Measurements from ENCODE around the gene KRT40.

Gene KRT40

DNA sequence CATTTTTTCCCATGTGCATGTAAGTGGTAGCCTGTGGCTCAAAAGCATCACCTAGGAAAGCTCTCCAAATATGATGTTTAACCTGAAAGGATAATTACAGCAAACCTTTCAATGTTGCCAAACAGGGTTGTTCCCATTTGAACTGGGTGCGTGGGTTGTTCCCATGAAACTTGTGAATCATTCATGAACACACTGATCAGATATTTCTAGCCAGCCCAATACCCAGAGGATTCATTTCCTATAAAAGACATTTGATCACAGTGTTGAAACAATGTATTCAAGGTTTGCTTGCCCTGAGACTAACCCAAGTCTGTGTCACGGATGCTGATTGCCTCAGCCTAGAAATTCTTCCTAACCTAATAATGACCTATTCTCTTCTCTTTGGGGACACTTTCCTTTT lies 30.2 kb downstream of the KRT40 start:
- no peak for DNase-seq (ENCODE audit: low read depth in 3 of 3, low spot score in 1 of 3)

DNA sequence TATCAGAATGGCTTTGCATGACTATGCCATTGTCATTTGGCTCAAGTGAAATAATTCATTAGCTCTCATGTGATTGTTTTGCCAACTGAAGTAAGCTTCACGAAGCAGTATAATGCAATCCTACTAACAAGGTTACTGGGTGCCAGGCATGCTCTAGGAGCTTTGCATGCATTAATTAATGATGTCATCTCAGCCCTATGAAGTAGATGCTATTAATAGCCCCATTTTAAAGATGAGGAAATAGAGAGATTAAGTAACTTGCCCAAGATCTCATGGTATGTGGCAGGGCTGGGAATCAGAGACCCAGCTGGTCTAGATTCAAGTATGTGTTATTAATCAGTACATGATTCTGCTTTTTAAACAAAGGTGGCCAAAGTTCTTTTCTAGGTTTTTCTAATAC lies 31.5 kb downstream of the KRT40 start:
- DNase-seq (ENCODE audit: low read depth in 3 of 3, low spot score in 1 of 3) = no peak

DNA sequence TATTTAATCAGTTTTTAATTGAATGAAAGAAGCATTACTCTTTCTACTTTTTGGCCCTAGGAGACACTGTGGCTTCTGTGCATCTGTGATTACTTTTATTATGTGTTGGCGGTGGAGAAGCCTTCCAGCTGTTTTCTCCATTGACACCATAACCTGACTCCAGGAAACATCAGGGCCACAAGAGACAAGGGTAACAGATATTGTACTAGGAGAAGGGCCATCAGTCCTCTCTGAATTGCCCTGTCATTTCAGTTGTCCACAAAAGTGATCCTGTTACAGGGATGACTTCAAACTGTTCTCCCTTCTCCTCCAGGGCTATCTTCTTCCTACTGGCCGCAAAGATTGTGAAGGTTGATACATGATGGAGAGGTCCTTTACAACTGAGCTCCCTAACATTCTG lies 32.0 kb downstream of the KRT40 start:
- no peak for DNase-seq (ENCODE audit: low read depth in 3 of 3, low spot score in 1 of 3)

GRCh38 chr17:40951011-40951622 lies 33.0 kb downstream of the KRT40 start:
- no peak for DNase-seq (ENCODE audit: low read depth in 3 of 3, low spot score in 1 of 3)

DNA sequence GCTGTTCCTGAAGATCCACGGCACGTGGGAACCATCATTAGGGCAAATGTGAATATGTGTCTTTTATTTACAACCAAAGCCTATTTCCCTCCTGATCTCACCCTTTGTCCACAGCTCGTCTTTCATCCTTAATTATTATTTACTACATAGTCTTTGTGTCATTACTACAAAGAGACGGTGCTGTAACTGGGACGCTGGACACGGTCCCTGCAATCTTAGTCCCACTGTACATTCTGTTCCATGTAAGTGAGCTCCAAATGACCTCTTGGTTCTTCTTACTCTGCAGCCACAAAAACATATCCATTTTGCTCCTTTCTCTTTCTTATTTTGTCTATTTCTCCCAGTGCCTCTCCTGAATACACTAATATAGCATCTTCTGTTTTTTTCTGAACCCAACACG lies 34.0 kb downstream of the KRT40 start:
- no peak for DNase-seq (ENCODE audit: low read depth in 3 of 3, low spot score in 1 of 3)

DNA sequence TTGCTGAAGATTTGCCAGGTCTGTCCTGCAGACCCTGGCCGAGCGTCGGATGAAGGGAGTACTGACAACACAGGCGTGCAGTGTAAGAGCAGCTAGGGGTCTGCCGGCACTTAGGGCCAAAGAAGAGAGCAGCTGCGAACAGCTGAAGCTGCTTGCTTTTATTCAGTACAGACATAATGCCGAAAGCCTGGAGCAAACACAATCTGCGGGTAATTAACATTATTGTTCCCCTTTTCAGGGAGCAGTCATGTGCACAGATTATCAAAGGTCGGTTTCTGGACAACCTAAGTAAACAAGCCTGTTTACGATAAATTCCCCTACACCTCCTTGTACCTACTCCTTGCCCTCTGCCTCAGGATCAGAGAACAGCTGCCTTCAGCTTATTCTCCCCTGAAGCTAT lies 34.7 kb downstream of the KRT40 start:
- no peak for DNase-seq (ENCODE audit: low read depth in 3 of 3, low spot score in 1 of 3)

GRCh38 chr17:40947929-40948328 lies 36.2 kb downstream of the KRT40 start:
- DNase-seq (ENCODE audit: low read depth in 3 of 3, low spot score in 1 of 3) = no peak

DNA sequence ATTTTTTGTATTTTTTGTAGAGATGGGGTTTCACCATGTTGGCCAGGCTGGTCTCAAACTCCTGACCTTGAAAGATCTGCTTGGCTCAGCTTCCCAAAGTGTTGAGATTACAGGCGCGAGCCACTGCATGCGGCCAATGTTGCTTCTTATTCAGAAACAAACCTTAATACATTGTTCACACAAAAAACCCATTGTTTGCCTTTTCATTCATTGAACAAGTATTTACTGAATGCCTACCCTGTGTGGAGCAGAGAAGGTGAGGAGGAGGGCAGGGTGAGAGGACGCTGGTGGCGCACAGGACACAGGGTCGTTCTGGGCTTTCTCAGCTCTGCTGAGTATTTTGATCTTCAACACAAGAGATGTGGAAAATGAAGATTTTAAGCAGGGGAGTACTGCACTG lies 38.7 kb downstream of the KRT40 start:
- no peak for DNase-seq (ENCODE audit: low read depth in 3 of 3, low spot score in 1 of 3)

GRCh38 chr17:40944531-40944930 lies 39.6 kb downstream of the KRT40 start:
- no peak for DNase-seq (ENCODE audit: low read depth in 3 of 3, low spot score in 1 of 3)

- no peak for DNase-seq (ENCODE audit: low read depth in 3 of 3, low spot score in 1 of 3)
Observed at GRCh38 chr17:40942553-40942952, 41.6 kb downstream of the KRT40 start.

- no peak for DNase-seq (ENCODE audit: low read depth in 3 of 3, low spot score in 1 of 3)
Observed at GRCh38 chr17:40940266-40940665, 43.9 kb downstream of the KRT40 start.

DNA sequence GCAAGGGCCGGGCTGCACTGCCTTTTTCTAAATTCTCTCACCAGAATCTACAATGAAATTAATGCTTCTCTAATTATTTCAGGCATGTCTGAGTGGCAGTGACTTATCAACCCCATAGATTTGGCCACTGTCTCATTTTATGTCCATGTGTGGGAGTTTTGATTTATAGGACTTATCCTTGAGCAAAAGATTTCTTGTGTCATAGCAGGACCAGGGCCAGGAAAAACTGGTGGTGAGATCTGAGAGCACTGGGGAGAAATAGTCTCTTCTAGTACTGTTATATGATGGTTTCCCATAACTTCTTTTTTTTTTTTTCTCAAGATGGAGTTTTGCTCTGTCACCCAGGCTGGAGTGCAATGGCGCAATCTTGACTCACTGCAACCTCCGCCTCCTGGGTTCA lies 45.1 kb downstream of the KRT40 start:
- DNase-seq (ENCODE audit: low read depth in 3 of 3, low spot score in 1 of 3) = no peak

- no peak for DNase-seq (ENCODE audit: low read depth in 3 of 3, low spot score in 1 of 3)
Observed at GRCh38 chr17:40937384-40937819, 46.7 kb downstream of the KRT40 start, which contains the start of gene KRT23. KRT23 (minus strand) TSS chr17:40937646; CDS start chr17:40936603, 1,043 bp downstream.

GRCh38 chr17:40936976-40937375 lies 47.1 kb downstream of the KRT40 start:
- DNase-seq (ENCODE audit: low read depth in 3 of 3, low spot score in 1 of 3) = no peak

- no peak for DNase-seq (ENCODE audit: low read depth in 3 of 3, low spot score in 1 of 3)
Observed at GRCh38 chr17:40936437-40936971, 47.6 kb downstream of the KRT40 start.

GRCh38 chr17:40935624-40936023 lies 48.5 kb downstream of the KRT40 start:
- no peak for DNase-seq (ENCODE audit: low read depth in 3 of 3, low spot score in 1 of 3)

GRCh38 chr17:40932608-40933007 lies 51.5 kb downstream of the KRT40 start:
- no peak for DNase-seq (ENCODE audit: low read depth in 3 of 3, low spot score in 1 of 3)

DNA sequence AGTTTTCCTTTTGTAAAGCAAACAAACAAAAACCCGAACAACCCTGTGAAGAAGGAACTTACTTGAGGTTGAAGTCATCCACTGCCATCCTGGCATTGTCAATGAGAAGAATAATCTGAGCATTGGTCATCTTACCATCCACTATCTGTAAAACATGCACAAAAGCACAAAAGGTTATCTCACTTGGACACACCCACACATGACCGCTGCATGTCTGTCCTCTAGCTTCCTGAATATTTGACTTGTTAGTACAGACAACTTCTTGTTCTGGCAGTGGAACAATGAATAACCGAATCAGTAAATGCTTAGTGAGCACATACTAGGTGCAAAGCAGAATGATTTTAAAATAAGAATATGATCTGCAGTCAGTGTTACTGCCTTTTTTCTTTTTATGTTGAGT lies 52.8 kb downstream of the KRT40 start:
- no peak for DNase-seq (ENCODE audit: low read depth in 3 of 3, low spot score in 1 of 3)
